PC-9 (cell line): Measurements from ENCODE around the gene SP100.

Source experiments
- EZH2 ChIP-seq: fragments of 200-600 bp; sonication (generic); IDR thresholded peaks from 2 replicates; pipeline ENCODE4 v1.8.0; 2017; ENCODE audit warnings: antibody characterized with exemption, low read depth
- TF ChIP-seq, protein P1 (sequence below): fragments of 200-600 bp; sonication (generic); conservative IDR thresholded peaks from 2 replicates; pipeline ENCODE4 v1.6.1; 2017; ENCODE audit warnings: mixed run types, antibody characterized with exemption, mild to moderate bottlenecking, moderate library complexity

DNA sequence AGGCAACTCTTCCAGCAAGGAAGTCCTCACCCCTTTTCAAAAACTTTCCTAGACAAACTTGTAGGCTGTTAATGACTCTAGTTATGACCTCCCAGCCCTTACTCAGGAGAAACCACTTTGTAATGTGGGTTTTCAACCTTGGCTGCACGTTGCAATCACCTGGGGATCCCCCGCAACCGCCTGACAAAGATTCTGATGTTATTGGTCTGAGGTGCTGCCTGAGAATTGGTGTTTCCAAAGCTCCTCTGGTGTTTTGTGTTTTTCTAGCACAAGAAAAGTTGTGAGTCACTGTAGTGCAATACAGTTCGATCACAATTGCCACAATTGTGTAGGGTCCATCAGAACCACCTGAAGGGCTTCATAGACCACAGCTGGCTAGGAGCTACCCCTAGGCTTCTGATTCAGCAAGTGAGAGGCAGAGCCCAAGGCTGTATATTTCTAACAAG is 121.6 kb downstream of the SP100 start:
- TF ChIP-seq, protein P1, sequence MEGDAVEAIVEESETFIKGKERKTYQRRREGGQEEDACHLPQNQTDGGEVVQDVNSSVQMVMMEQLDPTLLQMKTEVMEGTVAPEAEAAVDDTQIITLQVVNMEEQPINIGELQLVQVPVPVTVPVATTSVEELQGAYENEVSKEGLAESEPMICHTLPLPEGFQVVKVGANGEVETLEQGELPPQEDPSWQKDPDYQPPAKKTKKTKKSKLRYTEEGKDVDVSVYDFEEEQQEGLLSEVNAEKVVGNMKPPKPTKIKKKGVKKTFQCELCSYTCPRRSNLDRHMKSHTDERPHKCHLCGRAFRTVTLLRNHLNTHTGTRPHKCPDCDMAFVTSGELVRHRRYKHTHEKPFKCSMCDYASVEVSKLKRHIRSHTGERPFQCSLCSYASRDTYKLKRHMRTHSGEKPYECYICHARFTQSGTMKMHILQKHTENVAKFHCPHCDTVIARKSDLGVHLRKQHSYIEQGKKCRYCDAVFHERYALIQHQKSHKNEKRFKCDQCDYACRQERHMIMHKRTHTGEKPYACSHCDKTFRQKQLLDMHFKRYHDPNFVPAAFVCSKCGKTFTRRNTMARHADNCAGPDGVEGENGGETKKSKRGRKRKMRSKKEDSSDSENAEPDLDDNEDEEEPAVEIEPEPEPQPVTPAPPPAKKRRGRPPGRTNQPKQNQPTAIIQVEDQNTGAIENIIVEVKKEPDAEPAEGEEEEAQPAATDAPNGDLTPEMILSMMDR = no peak
- no peak for TF ChIP-seq EZH2
